ENCODE data around the gene UBTD2.

DNA sequence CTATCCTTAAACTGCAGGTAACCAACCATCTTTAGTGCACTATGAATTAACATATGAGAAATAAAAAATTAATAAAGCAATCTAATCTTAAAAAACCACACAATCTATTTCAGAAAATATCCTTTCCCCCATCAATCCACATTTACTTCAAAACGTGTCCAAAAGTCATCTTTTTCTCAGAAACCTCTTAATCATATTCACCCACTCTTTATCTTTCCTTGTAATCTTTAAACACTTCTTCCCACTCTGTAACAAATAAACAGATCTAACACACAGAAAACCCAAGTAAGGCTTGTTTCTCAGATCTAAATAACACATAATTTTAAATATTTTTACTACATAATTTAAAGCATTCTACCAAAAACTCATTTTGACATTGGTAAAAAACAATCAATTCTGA lies 45.2 kb downstream of the UBTD2 start:
- TF ChIP-seq CTCF (IDR thresholded peaks at IDR 0.05) (no peak), POLR2A (IDR thresholded peaks at IDR 0.05) (no peak)
